Posterior cingulate gyrus (tissue), 11 donors: Measurements from ENCODE around the gene KRTAP12-2.

Experiments used
- DNase-seq, 10 donors: peaks; one replicate each; pipeline versions ENCODE4 v3.0.0 to v3.0.0-alpha.2; 2020 to 2021; ENCODE audit warnings: mixed read lengths in 3 of 10
- intact Hi-C: fragments of 100-400 bp; cut with DNase I; formaldehyde crosslinking; loops from one replicate; pipeline ENCODE4 v1.15.1; 2023

Gene KRTAP12-2, protein sequence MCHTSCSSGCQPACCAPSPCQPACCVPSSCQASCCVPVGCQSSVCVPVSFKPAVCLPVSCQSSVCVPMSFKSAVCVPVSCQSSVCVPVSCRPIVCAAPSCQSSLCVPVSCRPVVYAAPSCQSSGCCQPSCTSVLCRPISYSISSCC

DNA sequence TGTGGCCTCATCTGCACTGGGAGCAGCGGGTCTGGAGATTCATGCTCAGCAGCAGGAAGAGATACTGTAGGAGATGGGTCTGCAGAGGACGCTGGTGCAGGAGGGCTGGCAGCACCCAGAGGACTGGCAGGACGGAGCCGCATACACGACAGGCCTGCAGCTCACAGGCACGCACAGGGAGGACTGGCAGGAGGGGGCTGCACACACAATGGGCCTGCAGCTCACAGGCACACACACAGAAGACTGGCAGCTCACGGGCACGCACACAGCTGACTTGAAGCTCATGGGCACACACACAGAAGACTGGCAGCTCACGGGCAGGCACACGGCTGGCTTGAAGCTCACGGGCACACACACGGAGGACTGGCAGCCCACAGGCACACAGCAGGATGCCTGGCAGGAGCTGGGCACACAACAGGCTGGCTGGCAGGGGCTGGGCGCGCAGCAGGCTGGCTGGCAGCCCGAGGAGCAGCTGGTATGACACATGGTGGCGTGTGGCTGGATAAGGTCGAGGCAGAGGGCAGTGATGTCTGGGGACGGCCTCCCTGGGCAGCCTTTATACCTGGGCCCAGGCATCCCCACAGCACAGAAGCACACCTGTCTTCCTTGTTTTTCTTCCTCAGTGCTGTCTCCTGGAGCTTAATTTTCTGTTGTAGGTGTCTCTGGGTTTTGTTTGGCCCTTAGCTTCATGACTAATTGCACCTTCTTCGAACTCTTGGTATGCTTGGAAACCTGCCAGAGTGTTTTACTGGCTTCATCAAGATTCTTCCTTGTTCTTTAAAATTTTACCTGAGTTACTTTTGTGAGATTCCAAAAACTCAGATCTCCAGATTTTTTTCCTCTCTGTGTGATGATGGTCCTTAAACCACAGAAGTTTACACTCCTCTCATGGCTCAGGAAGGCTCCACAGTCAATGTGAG is at the start of gene KRTAP12-2:
Gene KRTAP12-2, minus strand, starts transcription at position 527 of the 920 bp plus-strand sequence. Its CDS starts 41 bp downstream, at position 486.
- intact Hi-C loops: no loop called here
- DNase-seq: peak in 1 of 10 donors; percentile 65

DNA sequence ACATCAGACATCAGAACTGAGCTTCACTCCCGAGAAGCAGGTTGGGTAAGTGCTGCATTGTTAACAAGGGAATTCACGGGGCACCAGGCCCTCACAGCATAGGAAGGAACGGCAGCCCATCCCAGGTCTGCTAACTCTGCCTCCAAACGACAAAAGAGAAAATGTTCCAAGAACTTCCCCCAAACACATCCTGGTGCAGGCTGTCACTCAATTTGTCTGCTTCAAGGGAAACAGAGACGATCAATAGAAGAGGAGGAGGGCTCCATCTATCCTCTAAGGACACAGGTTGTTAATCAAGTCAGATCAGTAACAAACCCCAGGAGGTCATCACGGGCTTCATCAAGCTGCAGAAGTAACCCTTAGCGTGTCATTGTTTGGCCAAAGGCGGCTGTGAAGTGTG is 48.2 kb upstream of the KRTAP12-2 start:
- intact Hi-C loops: no loop called here
- DNase-seq: no peak

DNA sequence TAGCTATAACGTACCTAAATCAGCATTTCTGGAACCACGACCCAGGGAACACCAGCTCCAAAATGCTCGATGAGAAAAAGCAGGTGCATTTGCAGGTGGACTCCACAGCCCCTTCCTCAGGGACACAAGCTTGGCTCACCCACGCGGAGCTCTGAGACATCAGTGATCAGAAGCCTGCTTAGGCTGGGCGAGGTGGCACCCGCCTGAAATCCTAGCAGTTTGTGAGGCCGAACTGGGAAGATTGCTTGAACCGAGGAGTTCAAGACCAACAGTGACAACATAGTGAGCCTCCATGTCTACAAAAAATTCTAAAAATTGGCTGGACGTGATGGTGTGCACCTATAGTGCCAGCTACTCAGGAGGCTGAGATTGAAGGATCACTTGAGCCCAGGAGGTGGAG is 47.1 kb upstream of the KRTAP12-2 start:
- no peak for DNase-seq
- intact Hi-C loops: no loop called here

DNA sequence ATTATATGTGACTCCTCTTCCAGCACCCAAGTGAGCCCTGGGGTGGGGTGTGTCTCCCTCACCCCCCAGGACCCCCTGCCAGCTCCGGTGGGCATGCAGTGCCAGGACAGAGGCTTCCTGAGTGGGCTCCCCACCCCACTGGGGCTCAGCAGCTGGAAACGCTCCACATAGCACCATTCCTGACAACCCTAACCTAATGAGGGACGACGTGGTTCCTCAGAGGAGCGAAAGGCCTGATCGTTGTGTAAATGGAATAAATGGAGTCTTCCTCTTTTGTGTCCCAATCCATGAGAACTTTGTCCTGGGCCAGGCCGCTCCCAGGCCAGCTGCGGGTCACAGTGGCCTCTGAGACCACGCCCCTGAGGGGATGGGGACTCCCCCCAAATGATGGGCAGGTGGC is 46.4 kb upstream of the KRTAP12-2 start:
- peak in 1 of 10 donors; percentile 59 for DNase-seq

DNA sequence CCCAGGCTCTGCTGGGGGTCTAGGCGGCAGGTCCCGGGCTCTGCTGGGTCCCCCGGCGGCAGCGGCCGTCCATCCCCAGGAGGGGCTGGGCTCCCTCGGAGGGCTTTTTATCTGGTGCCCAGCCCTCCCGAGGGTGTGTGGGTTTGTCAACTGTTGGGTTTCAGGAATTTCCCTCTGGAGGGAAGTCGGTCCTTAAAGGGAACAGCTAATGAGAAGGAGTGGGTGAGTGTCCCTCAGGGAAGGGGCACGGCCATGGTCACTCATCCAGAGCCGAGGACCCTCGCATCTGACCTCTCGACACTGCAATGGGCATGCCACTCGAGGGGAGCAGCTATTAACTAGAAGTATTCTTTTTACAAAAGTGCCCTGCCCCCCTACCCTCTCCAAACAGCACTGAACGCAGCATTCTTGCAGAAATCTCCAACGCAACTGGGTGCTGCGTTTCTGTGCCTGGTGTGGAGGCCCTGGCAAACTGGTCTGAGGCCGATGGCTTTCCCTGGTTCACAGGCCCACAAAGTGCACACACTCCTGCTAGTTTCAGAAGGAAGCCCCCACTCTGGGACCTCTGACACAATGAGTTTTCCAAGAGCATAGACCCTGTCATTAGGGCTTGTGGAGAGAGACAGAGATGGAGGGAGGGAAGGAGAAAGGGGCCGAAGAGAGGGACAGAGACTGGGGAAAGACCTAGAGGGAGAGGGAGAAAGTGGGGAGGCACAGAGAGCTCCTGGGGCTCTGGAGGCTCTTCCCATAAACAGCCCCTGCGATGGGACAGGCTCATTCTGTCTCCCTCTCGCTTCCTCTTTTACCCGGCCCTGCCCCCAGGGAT is 45.7 kb upstream of the KRTAP12-2 start:
- intact Hi-C loops: no loop called here
- peak in 1 of 10 donors; percentile 51 for DNase-seq

More for the DNA sequence above, 46.4 kb upstream of the KRTAP12-2 start:
- intact Hi-C loops: no loop called here

DNA sequence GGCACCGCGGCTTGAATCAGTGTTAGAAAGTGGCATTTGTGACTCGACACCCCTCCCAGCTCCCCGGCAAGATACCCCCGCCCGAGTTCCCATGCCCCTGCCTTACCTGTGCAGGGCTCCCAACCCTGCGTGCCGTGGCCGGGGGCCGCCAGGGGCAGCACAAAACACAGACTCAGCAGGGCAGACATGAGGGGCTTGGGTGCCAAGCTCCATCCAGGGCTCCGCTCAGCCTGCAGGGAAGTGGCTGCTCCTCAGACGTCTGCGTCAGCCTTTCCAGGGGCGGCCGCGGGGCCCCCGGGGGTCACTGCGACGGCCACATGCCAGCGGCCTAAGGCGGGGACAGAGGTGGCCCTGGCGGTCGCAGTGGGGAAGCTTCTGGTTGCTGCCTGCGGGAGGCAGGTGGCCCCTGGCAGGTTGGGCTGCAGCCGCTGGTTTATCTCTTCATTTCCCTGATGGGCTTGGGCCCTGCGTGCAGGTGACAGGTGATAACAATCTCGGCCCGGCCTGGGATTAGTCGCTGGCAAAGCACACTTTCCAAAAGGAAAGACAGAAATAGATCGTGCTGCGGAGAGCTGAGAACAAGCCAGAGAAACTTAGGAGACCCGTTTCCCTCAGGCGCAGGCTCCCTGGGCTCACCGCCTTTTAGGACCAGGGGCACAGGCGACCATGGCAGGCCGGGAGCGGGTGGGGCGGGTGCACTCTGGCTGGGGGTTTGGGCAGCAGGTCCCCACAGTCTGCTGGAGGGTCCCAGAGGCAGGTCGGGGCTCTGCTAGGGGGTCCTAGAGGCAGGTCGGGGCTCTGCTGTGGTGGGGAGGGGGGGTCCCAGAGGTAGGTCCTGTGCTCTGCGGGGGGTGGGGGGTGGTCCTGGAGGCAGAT is 44.8 kb upstream of the KRTAP12-2 start, which contains the start of gene TSPEAR:
Gene TSPEAR, minus strand, starts transcription at position 246 of the 876 bp plus-strand sequence. Its CDS starts 58 bp downstream, at position 188.
- intact Hi-C loops: no loop called here
- peak in 1 of 10 donors; percentile 64 for DNase-seq

DNA sequence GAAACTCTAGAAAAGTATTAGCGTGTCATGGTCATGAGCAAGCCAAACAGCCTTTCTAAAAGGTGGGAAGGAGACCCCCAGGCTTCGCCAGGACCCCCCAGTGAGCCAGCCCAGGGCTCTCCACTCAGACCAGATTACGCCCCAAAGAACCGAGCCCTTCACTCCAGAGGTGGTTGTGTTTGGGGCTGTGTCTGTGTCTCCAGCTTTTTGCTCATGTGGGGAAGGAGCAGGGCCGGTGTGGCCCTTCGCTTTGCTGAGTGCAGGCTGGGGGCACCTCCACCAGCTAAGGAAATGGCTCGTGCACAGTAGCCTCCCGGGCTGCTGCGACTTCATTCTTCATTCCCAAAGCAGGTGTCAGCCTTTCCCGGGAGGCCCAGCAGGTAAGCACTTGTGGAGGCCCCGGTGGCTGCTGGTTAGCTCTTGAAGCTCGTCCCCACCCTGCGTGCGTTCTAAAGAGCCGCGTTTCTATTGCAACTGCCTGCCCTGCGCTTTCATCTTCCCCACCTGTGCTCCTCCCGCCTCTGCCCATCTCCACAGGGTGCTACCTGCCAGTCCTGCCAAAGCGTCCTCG is 44.1 kb upstream of the KRTAP12-2 start:
- DNase-seq: peak in 1 of 10 donors; percentile 12
- intact Hi-C loops: no loop called here

DNA sequence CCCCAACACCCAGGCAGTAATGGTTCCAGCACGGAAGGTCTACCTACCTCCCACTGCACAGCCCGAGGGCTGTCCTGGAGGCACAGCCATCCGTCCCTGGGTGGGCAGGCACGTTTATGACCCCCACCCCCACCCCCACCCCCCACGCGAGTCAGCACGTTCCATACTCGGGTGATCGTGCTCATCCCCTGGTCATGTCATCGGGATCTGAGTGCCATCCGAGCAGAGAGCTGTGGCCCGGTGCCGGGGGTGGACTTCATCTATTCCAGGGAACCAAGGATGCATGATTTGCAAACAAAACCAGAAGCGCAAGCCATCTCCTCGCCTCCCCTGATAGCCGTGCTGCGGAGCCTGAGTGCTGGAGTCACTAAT is 43.6 kb upstream of the KRTAP12-2 start:
- intact Hi-C loops: no loop called here
- no peak for DNase-seq

DNA sequence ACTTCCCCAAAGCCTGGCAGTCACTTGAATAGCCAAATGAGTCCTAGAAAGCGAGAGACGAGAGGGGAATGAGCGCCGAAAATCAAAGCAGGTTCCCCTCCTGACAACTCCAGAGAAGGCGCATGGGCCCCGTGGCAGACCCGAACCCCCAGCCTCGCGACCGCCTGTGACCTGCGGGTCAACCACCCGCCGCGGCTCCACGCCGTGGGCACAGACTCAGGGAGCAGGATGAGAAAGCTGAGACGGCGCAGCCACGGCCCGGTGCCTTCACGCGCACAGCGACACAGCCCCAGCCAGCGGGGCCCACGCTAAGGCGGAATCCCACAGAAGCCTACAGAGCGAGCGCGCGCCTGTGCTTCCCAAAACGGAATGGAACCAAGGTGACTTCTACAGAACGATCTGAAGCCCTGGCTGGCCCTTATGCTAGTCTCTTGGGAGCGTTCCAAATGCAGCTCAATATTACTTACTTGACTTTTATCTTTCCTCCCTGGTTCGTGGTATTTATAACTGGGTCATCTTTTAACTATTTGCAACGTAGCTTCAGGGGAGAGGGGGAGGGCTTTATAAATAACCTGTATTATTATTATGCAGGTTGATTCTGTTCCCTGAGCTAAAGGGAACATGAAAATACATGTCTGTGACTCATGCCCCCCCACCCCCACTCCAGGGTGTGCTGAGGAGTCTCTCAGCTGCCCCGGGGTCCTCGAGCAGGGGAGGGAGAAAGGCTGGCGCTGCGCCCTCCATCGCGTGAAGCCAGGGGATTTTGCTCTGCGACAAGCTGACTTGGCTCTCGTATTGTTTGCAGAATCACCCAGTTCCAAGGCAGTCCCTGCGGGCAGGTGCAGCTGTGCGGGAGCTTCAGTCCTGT is 42.9 kb upstream of the KRTAP12-2 start:
- intact Hi-C loops: loop anchor here (10.0 kb wide), 1 partner anchor 625 kb away; no protein-coding TSS in a partner anchor
- peak in 2 of 10 donors; percentile 7 to 80 for DNase-seq

DNA sequence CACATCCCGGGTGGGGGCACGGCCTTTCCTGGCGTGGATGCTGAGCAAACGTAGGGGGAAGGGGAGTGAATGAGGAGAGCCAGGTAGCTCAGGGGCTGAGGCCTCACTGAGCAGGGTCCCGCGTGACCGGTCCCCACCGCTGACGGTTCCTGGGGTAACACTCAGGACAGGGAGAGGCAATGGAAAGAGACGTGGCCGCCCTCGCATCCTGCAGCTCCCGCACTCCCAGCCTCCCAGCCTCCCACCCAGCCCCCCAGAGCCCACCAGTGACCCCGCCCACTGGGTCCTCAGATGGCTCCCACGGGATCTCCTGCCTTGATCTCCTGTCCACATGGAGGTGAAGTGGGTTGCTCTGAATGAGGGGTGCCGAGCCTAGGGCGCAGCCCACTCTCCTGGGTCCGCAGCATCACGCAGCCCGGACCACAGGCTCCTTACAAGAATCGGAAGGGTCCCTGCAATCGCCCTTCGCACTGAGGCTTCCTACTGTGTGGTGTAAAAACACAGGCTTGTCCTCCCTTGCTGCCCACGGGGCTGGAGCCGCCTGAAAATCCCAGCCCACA is 42.2 kb upstream of the KRTAP12-2 start:
- DNase-seq: peak in 1 of 10 donors; percentile 41

DNA sequence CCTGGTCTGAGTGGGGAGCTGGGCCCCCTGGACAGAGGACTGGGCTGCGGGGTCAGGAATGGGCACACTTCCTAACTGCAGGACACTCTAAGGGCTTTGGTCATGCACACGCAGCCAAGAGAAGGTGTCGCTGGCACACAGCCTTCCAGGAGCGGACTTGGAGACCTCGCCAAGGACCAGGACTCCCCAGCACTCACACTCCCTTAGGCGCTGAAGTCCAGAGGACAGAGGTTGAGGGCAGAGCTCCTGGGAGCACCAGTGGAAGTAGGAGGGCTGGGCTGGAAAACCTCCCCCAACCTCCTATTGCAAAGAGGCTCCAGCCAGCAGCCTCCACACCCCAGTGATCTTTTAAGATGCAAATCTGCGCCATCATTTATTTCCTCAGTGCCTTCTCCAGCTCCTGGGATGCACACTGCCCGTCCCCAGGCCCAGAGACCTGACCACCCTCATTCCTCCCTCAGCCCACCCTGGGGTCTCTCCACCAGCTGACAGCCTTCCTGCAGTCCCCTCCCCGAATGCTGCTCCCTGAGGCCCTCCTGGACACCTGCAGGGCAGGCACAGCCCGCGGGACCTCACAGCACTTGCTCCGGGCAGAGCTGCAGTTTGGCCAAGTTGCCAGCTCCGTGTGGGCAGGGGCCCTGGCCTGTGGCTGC is 41.6 kb upstream of the KRTAP12-2 start:
- peak in 1 of 10 donors; percentile 59 for DNase-seq
- intact Hi-C loops: loop anchor here (10.0 kb wide), 1 partner anchor 626 kb away; no protein-coding TSS in a partner anchor

More for the DNA sequence above, 42.2 kb upstream of the KRTAP12-2 start:
- intact Hi-C loops: loop anchor here (10.0 kb wide), 1 partner anchor 626 kb away; no protein-coding TSS in a partner anchor

DNA sequence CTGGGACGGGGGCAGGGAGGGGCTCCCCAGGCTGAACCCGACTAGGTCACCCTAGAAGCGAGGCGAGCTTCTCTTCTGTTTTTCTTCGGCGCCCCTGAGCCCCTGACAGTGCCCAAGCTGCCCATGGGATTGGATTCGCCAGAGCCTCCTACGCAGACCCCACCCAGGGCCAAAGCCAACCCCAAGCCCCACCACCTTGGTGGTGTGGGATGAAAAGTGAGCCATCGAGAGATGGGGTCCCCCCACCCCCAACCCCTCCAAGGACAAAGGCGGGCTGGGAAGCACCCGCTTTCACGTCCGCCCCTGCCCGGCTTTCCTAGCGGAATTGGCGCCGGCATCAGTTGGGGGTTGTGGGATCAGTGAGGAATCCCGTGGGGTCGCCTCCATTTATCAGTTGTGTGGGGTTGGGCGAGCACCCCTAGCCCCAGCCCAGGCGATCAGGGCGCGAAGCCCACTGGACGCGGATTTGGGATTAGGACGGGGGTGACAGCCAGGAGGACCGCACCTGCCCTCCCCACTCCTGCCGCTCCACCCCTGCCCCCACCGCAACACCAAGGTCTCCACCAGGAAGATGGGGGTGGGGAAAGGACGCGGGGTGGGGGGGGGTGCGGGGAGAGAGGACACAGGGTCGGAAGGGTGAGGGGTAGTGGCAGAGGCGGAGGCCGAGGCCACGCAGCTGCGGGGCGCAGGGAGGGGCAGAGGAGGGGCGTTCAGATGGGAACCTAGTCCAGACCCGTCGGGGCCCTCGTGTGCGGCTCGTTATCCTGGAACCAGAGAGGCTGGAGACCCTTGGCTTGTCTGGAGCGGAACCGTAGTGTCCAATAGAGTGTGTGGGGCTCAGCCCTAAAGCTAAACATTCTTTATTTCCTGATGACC is 40.2 kb upstream of the KRTAP12-2 start:
- peak in 1 of 10 donors; percentile 53 for DNase-seq
- intact Hi-C loops: loop anchor here (10.0 kb wide), 1 partner anchor 628 kb away; no protein-coding TSS in a partner anchor

DNA sequence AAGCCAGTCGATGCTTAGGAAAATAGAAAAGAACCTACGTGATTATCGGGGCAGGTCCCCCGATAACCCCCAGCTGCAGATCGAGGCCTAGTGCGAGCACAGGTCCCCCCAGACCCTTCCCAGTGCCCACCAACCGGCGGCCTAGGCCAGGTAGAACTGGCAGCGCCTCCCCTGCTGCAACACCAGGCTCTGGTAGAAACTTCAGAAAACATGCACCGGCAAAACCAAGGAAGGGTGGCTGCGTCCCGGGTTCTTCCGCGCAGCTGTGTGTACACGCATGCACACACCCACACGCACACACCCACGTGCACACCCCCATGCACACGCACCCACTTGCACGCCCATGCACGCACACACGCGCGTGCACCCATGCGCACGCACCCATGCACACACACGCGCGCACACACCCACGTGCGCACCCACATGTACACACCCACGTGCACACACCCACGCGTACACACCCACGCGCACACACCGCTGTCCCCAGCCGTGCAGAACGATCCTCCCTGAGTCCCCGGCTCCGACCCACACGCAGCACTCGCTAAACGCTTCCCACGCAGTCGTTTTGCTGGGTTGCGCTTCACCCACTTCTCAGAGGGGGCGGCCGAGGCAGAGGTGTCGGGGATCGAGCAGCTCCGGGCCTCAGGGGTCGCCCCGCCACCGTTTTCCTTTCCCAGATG is 39.4 kb upstream of the KRTAP12-2 start:
- DNase-seq: peak in 1 of 10 donors; percentile 73
- intact Hi-C loops: loop anchor here (10.0 kb wide), 1 partner anchor 629 kb away; no protein-coding TSS in a partner anchor

DNA sequence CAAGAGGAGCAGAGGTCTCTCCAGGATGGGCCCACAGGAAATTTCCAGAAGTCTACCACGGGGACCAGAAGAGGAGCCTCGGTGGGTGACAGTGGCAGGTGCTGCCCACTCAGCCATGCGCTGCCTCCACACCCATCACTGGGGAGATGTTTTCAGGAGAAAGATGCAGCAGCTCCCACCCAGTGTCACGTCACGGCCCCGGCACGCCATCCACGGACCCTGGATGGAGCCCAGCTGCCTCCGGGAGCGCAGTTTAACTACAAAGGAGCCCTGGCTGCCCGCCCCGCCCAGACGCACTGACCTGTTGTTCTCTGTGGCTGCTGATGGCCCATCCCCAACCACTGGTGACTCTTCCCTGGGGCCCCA is 37.9 kb upstream of the KRTAP12-2 start:
- DNase-seq: peak in 1 of 10 donors; percentile 69
- intact Hi-C loops: loop anchor here (10.0 kb wide), 1 partner anchor 630 kb away; no protein-coding TSS in a partner anchor
